ENCODE results near the gene HYLS1. TPM values are rescaled to one million over a fixed set of nuclear protein-coding genes. Genes with fewer than 3 reads are reported as not detected.

HYLS1 gene
- total and polyA plus RNA-seq, 2 donors (not counting 1 experiment from before 2014, with no cell fraction given): 6.3 to 6.8 TPM

DNA sequence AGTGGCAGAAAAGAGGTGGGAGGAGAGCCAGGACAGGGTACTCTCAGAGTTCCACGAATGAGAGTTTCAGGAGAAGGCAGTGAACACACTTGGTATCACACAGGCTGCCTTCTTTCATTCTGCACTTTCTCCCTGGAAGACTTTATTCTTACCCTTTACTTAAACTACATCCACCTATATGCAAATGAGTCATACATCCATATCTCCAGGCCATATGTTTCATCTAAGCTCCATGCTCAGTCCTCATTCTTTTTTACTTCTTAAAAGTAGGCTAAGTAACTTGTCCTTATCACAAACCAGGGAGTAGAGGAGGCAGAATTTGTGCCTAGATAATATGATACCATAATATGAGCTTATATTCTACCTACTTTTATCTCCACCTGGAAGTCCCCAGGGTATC lies 6.2 kb upstream of the HYLS1 start:
- Histone ChIP-seq H3K27me3 (ENCODE audit: control insufficient read depth, insufficient read depth, low read length) (no peaks in the 10 kb centered on the region), H3K9ac (ENCODE audit: insufficient read depth, low read length) (no peak overlapping the region), H3K4me1 (ENCODE audit: control insufficient read depth, extremely low read depth, insufficient read depth, low read length) (no peaks in the 10 kb centered on the region), H3K4me3 (replicated peaks in 1 of 4; ENCODE audit: control extremely low read depth in 1 of 4, insufficient read depth in 1 of 4, low read depth in 3 of 4, low read length in 4 of 4) (no peak overlapping the region), H2AFZ (ENCODE audit: low read length) (no peak overlapping the region), H3K36me3 (ENCODE audit: control insufficient read depth, insufficient read depth, low read length) (no peaks in the 10 kb centered on the region), H4K20me1 (ENCODE audit: control insufficient read depth, extremely low read depth, insufficient read depth, low read length) (no peaks in the 10 kb centered on the region), H3K27ac (ENCODE audit: insufficient read depth, low read length) (no peak overlapping the region), H3K79me2 (ENCODE audit: control insufficient read depth, insufficient read depth, low read length) (no peaks in the 10 kb centered on the region), H3K4me2 (ENCODE audit: extremely low read depth, insufficient read depth, low read length) (no peak overlapping the region), H3K9me3 (ENCODE audit: control insufficient read depth, insufficient read depth, low read depth, low read length) (no peaks in the 10 kb centered on the region)
- DNase-seq (ENCODE audit: low read depth in 2 of 2): no peak
- TF ChIP-seq, protein P1, sequence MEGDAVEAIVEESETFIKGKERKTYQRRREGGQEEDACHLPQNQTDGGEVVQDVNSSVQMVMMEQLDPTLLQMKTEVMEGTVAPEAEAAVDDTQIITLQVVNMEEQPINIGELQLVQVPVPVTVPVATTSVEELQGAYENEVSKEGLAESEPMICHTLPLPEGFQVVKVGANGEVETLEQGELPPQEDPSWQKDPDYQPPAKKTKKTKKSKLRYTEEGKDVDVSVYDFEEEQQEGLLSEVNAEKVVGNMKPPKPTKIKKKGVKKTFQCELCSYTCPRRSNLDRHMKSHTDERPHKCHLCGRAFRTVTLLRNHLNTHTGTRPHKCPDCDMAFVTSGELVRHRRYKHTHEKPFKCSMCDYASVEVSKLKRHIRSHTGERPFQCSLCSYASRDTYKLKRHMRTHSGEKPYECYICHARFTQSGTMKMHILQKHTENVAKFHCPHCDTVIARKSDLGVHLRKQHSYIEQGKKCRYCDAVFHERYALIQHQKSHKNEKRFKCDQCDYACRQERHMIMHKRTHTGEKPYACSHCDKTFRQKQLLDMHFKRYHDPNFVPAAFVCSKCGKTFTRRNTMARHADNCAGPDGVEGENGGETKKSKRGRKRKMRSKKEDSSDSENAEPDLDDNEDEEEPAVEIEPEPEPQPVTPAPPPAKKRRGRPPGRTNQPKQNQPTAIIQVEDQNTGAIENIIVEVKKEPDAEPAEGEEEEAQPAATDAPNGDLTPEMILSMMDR (conservative IDR thresholded peaks at IDR 0.05 in 1 of 2, IDR thresholded peaks at IDR 0.05 in 1 of 2; ENCODE audit: low read depth in 1 of 2, low read length in 2 of 2): no peak
- TF ChIP-seq EZH2 (IDR thresholded peaks at IDR 0.05; ENCODE audit: low read length, missing control alignments): no peak

DNA sequence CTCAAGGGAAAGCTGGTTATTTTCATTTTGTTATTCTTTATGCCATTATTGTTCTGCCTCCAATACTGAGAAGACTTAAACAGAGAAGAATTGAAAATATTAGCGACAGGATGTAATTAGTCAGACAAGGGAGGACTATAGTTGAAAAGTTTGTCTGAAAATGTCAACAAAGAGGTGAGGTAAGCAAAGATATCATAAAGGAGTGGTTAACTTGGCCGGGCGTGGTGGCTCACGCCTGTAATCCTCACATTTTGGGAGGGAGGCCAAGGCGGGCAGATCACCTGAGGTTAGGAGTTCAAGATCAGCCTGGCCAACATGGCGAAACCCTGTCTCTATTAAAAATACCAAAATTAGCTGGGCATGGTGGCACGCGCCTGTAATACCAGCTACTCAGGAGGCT lies 4.1 kb upstream of the HYLS1 start:
- Histone ChIP-seq H3K79me2 (ENCODE audit: control insufficient read depth, insufficient read depth, low read length) (no peaks in the 10 kb centered on the region), H3K4me1 (ENCODE audit: control insufficient read depth, extremely low read depth, insufficient read depth, low read length) (no peaks in the 10 kb centered on the region), H3K4me3 (replicated peaks in 1 of 4; ENCODE audit: control extremely low read depth in 1 of 4, insufficient read depth in 1 of 4, low read depth in 3 of 4, low read length in 4 of 4) (no peak overlapping the region), H3K27me3 (ENCODE audit: control insufficient read depth, insufficient read depth, low read length) (no peaks in the 10 kb centered on the region), H2AFZ (ENCODE audit: low read length) (no peak overlapping the region), H3K36me3 (ENCODE audit: control insufficient read depth, insufficient read depth, low read length) (no peaks in the 10 kb centered on the region), H3K9ac (ENCODE audit: insufficient read depth, low read length) (no peak overlapping the region), H3K9me3 (ENCODE audit: control insufficient read depth, insufficient read depth, low read depth, low read length) (no peaks in the 10 kb centered on the region), H3K4me2 (ENCODE audit: extremely low read depth, insufficient read depth, low read length) (no peak overlapping the region), H3K27ac (ENCODE audit: insufficient read depth, low read length) (no peak overlapping the region), H4K20me1 (ENCODE audit: control insufficient read depth, extremely low read depth, insufficient read depth, low read length) (no peaks in the 10 kb centered on the region)
- TF ChIP-seq, protein P1 (conservative IDR thresholded peaks at IDR 0.05 in 1 of 2, IDR thresholded peaks at IDR 0.05 in 1 of 2; ENCODE audit: low read depth in 1 of 2, low read length in 2 of 2): no peak
- no peak for TF ChIP-seq EZH2 (IDR thresholded peaks at IDR 0.05; ENCODE audit: low read length, missing control alignments)
- no peak for DNase-seq (ENCODE audit: low read depth in 2 of 2)

DNA sequence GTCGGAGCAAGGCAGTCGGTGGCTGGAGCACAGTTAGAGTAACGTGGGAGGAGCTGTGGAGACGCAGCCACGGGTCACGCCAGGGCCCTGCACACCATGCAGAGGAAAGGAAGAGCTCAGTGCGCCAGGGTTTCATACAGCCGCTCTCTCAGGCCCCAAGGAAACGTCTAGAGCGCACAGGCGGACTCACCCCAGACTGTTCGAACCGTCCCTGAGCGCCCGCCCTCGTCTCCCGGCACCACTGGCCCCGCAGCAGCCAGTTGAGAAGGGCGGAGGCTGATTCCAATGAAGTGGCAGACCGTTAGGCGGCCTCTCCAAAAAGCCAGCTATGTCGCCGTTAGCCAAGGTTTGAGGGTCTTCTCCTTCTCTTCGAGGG lies 483 bp upstream of the HYLS1 start:
- H3K9me3 ChIP-seq (ENCODE audit: control insufficient read depth, insufficient read depth, low read depth, low read length): no peaks in the 10 kb centered on the region
- no peaks in the 10 kb centered on the region for H4K20me1 ChIP-seq (ENCODE audit: control insufficient read depth, extremely low read depth, insufficient read depth, low read length)
- no peaks in the 10 kb centered on the region for H3K27me3 ChIP-seq (ENCODE audit: control insufficient read depth, insufficient read depth, low read length)
- H3K9ac ChIP-seq (ENCODE audit: insufficient read depth, low read length): peak overlapping the region; percentile 39
- H3K4me2 ChIP-seq (ENCODE audit: extremely low read depth, insufficient read depth, low read length): peak overlapping the region; percentile 76
- peaks cover 27% of the 10 kb centered on the region for H3K79me2 ChIP-seq (ENCODE audit: control insufficient read depth, insufficient read depth, low read length)
- peak overlapping the region; percentile 93 for H3K27ac ChIP-seq (ENCODE audit: insufficient read depth, low read length)
- peaks cover 10% of the 10 kb centered on the region for H3K4me1 ChIP-seq (ENCODE audit: control insufficient read depth, extremely low read depth, insufficient read depth, low read length)
- no peak for TF ChIP-seq EZH2 (IDR thresholded peaks at IDR 0.05; ENCODE audit: low read length, missing control alignments)
- TF ChIP-seq, protein P1 (conservative IDR thresholded peaks at IDR 0.05 in 1 of 2, IDR thresholded peaks at IDR 0.05 in 1 of 2; ENCODE audit: low read depth in 1 of 2, low read length in 2 of 2): no peak
- peak overlapping the region; percentile 76 for H2AFZ ChIP-seq (ENCODE audit: low read length)
- DNase-seq (ENCODE audit: low read depth in 2 of 2): peak in 1 of 2 donors; percentile 10
- peak overlapping the region; percentile 12 to 95 (median 60) for H3K4me3 ChIP-seq (replicated peaks in 1 of 4; ENCODE audit: control extremely low read depth in 1 of 4, insufficient read depth in 1 of 4, low read depth in 3 of 4, low read length in 4 of 4)
- peaks cover 2% of the 10 kb centered on the region for H3K36me3 ChIP-seq (ENCODE audit: control insufficient read depth, insufficient read depth, low read length)
